OCI-LY3 (cell line): ENCODE measurements around the gene NKAIN2.

Experiments used
- EZH2phosphoT487 ChIP-seq: fragments of 200-600 bp; shearing (Covaris generic); IDR thresholded peaks from 2 replicates; pipeline ENCODE4 v1.6.1; 2018; ENCODE audit warnings: antibody characterized with exemption, mixed run types, low read depth
- TF ChIP-seq, protein P1 (sequence below): fragments of 200-600, 300-600 bp; sonication (generic); IDR thresholded peaks from 2 replicates; pipeline ENCODE4 v1.5.1; 2014; ENCODE audit warnings: antibody characterized with exemption, low read length, low read depth

DNA sequence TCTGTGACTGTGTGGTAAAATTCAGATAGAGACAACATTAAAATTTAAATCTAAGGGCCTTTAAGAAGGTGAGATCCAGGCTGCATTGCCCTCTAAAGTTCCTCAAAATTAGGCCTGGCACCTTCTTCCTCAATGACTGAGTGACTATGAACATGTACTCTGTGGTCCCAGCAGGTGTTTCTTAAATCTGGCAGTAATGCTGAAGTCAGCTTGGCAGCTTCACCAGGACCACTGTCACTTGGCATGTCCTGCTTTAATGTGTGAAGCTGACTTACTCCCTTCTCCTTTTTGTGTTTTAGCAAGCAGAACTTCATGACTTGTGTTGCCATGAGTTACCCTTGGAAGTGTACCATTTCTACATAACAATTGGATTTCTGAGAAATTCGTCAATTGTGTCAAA, 141.7 kb downstream of the NKAIN2 start:
- TF ChIP-seq, protein P1, sequence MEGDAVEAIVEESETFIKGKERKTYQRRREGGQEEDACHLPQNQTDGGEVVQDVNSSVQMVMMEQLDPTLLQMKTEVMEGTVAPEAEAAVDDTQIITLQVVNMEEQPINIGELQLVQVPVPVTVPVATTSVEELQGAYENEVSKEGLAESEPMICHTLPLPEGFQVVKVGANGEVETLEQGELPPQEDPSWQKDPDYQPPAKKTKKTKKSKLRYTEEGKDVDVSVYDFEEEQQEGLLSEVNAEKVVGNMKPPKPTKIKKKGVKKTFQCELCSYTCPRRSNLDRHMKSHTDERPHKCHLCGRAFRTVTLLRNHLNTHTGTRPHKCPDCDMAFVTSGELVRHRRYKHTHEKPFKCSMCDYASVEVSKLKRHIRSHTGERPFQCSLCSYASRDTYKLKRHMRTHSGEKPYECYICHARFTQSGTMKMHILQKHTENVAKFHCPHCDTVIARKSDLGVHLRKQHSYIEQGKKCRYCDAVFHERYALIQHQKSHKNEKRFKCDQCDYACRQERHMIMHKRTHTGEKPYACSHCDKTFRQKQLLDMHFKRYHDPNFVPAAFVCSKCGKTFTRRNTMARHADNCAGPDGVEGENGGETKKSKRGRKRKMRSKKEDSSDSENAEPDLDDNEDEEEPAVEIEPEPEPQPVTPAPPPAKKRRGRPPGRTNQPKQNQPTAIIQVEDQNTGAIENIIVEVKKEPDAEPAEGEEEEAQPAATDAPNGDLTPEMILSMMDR: no peak
- TF ChIP-seq EZH2phosphoT487: no peak
